ENCODE data around the gene ALS2.
"Not testable (repeated sequence)": the region's sequence is repeated elsewhere in the genome, so short reads cannot be mapped to it uniquely, and the experiment has no call there.

The ALS2 gene

DNA sequence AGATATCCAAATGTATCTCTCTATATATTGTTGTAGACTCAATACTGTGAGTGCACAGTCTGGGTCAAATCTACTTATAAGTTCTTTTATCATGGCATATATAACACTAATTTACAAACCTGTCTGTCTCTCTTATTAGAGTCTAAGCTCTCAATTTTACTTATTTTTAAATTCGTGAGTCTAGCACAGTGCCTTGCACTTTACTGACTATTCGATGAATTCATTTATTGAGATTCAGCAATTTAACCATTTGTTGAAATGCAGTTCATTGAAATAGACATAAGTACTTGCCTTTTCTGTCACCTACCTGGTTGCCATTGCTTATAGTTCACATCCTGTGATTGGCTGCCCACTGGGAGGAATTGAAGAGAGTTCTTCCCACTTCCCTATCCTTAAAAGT lies 10.3 kb upstream of the ALS2 start:
- no peak for DNase-seq

DNA sequence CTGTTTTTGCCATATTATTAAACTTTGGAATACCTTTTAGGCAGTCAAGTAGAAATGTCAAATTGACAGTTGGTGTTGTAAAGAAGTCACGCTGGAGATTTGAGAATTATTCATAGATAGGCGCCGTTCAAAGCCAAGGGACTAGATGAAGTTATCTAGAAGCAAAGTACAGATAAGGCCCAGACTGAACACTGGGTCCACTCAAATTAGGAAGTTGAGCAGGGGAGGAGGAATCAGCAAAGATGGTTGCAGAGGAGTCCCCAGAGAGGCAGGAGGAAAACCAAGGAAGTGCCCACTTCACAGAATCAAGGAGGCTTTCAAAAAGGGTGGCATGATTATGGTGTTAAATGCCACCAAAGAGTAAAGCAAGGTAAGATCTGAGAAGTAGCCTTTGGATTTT lies 9.6 kb upstream of the ALS2 start:
- DNase-seq: no peak

DNA sequence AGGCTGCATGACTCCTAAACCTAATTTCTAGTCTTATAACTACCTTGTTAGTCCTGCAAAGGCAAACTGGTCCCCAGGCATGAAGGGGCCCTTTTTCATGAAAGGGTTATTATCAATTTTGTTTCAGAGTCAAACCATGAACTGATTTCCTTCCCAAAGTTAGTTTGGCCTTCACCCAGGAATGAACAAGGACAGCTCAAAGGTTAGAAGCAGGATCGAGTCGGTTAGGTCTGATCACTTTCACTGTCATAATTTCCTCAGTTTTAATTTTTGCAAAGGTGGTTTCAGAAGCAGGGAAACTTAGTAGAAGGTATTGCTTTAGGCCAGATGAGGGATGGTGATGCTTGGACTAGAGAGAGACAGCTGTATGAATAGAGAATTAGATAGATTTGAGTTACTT lies 8.7 kb upstream of the ALS2 start:
- DNase-seq: no peak

DNA sequence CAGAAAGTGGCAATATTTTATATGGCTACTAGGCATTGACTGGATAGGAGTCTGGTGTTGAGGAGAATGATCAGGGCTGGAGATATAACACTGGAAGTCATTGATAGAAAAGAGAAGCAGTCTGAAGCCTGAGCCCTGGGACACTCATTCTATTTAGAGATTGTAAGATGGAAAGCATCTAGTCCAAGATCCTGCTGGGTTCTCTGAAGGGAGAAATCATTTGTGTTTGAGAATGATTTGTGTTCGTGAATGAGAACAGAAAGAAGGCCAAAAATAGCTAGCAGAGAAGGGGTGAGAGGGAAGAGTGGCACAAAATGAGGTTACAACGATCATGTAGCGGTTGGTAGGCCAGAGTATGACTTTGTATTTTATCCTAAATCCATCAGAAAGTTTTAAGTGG lies 7.6 kb upstream of the ALS2 start:
- DNase-seq: no peak

DNA sequence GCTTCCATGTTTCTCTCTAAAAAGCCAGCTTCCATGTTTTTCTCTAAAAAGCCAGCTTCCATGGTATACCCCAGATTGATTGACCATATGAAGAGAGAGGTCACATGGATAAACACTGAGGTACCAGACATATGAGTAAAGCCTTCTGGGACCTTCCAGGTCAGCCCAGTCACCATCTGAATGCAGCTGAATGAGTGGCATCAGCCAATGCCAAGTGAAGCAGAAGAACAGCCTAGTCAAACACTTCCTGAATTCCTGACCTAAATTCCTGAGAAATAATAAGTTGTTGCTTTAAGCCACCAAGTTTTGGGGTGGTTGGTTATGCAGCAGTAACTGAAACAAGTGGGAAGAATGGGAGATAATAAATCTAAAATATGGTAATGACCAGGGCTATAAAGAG lies 5.7 kb upstream of the ALS2 start:
- no peak for DNase-seq

DNA sequence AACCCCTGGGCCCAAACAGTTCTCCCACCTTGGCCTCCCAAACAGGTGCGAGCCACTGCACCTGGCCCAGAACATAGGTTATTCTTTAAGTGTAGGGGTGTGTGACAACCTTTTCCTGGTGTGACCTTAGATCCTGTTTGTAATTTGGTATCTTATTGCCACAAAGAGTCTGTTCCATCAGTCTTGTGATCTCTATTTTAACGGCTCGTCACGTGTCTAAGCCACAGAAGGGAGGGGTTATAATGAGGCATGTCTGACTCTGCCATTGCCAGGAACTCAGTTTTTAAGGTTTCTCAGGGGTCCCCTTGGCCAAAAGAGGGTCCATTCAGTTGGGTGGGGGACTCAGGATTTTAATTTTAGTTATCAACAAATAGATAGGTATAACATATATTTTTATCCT lies 4.4 kb upstream of the ALS2 start:
- no peak for DNase-seq

DNA sequence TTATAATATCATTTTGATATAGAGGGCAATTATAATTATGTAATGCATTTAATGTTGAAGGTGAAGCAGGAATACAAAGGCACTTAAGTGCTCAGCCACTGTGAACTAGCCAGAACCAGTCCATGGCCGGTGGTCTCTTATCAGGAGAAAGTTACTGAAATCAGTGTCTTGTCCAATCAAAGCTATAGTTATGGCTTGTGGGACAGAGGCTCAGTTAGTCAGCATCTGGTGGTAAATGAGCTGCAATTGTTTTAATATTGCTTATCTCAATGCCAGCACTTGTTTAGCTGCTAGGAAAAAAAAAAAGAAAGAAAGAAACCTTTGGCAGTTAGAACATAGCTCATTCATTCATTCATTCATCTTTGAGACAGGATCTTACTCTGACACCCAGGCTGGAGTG lies 3.8 kb upstream of the ALS2 start:
- DNase-seq: no peak

DNA sequence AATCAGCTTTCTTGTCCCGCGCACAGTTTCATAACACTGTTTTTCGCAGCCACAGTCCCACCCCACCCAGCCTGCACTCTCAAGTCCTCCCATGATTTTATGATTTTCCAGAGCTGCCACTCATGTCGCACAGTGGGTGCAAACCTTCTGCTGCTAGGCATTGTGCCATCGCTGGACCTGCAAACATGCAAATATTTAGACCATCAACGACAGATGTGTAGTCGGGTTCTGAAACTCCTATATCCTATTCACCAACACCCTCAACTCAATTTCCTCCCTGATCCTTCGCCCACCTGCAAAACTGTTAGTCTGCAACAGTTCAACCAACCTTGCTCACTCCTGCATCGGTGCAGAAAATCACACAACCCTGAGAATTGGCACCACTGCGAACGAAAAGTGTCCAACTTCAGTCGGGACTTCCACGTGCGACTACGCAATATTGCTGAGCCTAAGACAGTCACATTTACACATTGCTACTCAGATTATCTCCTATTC lies 871 bp upstream of the ALS2 start:
- DNase-seq: no peak

DNA sequence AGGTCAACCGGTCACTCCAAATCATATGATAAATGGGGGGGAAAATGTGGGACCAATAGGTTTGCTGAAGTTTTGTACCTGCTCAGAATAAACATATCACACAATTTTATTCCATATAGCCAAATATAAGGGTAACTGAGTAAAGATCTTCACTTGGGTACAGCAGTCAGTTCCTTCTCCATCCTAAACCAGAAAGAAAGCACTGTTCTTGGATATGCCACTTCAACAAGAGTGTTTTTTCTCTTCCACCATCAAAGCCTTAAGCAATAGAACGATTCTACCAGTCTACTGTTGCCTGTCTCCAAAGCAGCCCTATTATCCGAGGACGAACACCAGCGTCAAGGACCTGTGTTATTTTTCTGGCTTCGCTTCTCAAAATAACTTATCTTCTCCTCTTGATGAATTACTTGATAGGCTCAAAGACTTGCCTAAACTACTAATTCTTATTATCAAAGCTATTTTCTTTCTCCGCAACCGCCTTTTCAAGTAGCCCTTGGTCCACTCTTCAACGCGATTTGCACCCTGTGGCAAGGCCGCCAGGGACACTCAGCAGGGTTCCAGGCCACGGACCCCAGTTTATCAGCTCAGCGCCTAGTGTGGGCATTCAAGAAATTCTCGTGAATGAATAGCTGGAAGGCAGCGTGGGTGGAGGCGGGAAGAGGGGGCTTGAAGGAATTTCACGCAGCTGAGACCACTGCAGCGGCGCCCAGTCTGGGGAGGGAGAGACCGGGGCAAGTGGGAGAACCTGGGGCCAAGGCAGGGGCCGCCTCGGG lies 646 bp downstream of the ALS2 start:
- no peak for DNase-seq

DNA sequence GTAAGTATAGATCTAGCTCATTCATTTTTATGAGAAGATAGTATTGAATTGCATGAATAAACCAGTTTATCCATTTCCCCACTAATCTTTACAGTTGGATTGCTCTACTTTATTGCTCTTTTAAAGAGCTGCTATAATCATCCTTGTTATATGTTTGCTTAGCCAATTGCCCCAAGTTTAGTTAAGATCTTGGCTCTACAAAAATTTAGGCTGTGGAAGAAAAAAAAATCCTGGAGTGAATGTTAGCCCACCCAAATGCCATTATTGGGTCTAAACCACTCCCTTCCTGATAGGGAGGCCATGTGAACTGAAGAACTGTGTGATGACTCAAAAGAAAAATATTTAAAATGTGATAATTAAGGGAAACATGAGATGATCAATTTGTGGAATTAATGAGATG lies 2.9 kb downstream of the ALS2 start:
- no peak for DNase-seq

DNA sequence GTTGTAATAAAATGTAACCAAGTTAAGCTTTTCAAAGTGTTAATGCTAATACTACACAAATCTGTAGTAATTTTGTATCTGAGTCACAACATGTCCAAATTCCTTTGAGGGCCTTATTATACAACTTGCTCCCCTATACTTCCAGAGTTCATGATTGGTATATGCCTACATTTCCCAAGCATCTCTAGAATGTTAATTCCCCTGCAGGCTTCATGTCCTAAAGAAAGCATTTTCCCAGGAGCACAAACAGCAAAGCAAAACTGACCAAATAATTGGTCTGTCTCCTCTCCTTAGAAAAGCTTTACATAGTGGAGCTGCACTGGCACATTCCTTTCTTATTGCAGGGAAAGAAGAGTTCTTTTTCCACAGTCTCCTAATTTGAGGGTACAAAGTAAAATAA lies 3.7 kb downstream of the ALS2 start:
- DNase-seq: no peak

DNA sequence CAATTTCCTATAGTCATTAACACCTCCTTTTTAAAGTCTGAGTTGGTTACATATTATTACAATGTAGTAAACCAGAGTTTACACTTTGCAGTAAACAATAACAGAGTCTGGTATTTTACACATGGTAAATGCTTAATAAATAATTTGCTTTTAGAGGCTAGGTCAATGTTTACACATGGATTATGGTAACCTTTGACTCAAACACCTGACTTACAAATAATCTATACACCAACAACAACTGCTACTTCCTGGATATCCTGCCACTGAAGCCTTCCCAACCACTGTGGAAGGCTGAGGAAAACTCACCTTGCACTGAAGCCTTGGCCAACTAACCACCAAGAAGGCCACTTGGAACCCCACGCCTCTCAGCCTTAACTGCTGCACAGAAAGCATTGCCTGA lies 5.4 kb downstream of the ALS2 start:
- DNase-seq: no peak

DNA sequence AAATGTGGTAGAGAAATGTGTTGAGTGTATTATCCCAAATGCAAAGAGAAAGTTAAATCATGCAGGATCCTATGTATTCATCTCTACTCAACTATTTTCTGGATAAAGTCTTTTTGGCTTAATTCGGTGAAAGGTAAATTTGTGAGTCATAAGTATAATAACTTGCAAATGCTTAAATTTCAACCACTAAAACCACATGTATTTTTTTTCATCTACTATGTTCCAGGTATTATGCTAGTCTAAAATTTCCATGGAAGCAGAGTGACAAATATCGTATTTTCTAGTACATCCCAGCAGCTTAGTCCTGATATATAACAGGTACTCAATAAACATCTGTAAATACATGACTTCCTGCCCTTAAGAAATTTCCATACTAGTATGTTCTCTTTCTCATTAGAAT lies 6.2 kb downstream of the ALS2 start:
- no peak for DNase-seq

DNA sequence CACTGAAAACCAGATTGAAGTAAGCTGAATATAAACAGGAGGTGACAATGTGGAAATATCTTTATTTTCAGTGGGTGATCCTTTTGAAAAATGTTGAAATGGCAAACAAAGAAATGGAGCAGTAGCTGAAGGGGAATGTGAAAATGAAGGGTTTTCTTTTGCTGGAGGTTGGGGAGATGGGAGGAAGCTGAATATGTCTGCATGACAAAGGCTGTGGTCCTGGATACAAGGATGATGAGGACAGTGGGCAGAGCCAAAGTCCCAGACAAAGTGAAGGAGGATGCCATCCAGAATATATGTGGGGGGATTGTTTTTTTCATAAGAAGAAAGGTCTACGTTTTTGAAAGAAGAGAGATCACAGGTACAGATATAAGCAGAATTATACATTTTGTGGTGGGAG lies 6.7 kb downstream of the ALS2 start:
- DNase-seq: no peak

DNA sequence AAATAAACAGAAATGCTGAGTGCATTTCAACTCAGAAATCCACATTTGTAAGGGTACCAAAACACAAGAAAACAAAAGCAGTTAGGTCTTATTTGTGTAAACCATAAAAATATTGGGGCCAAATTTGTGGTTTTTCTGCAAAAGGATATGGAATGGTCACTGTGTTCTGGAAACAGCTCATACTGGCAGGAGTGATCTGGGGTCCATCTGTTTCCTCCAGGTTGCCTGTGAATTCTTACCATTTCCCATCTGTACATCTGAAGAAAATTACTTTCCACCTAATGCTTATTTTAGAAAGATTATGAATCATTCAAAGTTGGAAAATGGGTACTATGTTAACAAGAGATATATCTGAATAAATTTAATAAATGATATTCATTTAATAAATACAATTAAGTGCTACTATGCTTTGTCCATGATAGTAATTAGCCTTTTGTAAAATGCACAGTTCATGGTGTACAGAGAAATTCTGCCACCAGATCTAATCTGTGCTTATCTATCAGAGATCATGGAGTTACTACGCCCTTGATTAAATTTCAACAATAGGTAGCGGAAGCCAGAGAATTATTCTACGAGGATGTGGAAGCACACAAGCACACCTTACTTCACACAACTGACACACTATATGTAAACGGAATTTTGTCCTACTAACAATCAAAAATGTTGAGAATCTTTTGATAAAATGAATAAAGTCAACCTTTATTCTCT lies 10.9 kb downstream of the ALS2 start:
- no peak for DNase-seq

DNA sequence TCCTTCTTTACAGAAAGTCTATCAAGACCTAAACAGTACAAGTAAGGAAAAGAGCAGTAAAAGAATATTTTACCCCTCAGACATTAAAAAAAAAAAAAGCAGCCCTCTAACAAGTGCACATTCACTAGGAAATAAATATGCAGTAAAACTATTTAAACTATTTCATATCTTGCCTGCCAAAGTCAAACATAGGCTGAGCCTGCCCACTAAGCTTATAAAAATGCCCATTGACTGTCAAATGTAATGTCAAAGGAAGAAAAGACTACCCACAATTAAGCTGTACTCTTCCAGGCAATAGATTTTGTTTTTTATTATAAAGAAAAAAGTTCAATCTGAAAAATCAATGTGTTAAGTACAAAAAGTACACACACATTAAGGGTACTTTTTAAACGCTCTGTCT lies 11.8 kb downstream of the ALS2 start:
- no peak for DNase-seq

DNA sequence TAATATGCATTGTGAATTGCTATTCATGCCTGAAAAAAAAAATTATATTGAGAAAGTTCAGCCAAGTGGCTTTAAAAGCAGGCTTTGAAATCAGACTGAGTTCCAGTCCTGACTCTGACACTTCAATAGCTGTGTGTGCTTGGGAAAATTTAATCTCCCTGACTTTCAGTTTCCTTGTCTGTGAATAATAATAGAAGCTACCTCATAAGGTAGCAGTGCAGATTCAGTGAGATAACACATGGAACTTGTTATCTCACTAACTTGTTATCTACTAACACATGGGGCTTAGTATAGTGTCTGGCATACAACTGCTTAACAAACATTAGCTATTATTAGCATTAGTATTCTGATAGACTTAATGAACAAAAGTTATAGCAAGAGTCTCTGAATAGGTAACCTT lies 14.9 kb downstream of the ALS2 start:
- no peak for DNase-seq

DNA sequence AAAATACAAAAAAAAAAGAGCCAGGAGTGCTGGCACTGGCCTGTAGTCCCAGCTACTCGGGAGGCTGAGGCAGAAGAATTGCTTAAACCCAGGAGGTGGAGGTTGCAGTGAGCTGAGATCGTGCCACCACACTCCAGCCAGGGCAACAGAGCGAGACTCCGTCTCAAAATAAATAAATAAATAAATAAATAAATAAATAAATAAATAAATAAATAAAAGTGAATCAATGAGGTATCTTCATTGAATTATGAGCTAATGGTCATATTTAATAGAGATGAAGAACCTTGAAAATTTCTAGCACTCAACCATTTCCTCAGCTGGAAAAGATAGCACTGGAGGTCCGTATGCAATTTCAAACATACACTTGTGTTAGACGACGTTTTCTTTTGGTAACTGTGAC lies 16.3 kb downstream of the ALS2 start:
- not testable (repeated sequence) for DNase-seq

DNA sequence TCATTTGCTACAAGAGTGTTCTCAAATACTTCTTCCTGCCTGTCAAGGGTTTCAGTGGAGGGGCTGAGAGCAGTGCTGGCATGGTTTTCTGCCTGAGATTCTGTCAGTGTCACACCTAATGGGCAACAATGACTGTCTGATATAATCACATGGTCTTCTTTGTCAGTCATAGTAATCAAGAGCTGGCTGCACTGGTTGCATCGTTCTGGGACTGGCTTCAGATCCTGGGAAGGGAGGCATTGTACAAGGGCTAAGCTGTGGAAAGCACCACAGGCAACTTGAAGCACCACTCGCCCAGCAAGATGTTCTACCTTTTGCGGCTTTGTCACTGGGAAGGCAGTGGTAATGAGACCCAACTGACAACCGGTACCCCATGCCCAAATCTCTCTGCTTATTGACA lies 19.6 kb downstream of the ALS2 start:
- no peak for DNase-seq

DNA sequence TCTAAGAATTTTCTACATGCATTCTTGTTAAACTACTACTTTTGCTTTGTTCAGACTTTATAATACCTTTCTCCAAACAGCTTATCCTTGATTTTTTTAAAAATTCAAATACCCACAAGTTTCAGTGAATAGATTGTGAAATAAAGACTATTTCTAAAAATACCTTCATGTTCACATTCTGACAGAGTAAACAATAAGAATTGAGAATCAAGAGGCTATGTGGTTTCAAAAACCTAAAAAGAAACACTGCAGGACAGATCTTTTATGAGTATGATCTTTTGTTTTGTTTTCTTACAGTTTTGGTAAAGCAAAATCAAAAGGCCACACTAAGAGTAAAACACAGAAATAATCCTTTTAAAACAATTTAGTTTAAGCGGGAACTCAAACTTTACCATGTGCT lies 21.2 kb downstream of the ALS2 start:
- no peak for DNase-seq

DNA sequence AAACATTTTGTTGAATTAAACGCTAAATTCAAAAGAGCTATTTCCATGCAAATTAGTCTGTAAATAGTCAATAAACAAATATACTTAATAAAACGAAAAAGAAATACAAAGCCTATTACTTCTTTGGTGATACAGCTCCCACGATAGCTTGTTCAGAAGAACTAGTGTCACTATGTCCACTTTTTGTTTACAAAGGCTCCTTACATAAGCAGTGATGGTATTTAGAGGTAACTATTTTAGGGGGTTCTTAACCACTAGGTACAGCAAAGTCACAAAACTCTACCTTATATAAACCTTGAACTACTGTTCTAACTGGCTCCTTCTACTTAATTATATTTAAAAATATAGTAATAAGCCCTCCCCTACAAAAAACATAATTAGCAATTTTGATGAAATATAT lies 21.9 kb downstream of the ALS2 start:
- DNase-seq: no peak

DNA sequence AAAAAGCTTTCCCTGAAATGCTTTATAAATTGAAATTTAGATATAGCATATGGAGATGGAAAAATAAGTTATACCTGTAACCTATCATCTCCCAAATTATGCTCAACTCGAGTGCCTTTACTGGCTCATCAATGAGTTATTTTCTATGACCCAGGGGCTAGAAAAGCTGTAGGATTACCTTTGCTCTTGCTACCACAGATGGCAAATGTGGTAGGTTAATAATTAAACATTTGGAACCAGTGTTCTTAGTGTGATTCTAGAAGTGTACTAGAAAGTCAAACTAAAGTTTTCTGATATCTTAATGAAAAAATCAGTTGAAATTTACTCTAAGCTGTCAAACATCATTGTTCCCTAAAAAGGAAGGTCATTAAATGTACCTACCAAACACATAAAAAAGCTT lies 22.5 kb downstream of the ALS2 start:
- no peak for DNase-seq

DNA sequence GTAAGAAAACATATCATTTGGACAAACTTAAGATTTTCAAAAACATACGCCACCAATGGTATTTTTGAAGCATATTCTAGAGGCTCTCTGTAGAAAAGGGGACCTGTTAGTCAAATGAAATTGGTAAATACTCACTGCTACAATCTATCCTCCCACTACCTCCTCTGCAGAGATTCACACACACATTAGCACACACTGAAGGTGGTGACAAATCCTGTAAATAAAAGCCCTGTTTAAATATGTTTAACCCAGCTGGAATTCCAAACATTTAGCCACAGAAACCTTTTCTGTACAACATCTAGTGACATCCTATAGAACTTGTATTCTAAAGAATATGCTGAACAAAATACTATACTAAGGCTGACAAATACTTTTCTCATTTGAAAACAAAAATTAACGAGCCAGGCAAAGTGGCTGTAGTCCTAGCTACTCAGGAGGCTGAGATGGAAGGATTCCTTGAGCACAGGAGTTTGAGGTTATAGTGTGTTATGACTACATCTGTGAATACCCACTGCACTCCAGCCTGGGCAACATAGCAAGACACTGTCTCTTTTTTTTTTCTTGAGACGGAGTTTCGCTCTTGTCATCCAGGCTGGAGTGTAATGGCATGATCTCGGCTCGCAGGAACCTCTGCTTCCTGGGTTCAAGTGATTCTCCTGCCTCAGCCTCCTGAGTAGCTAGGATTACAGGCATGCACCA lies 25.9 kb downstream of the ALS2 start:
- no peak for DNase-seq

DNA sequence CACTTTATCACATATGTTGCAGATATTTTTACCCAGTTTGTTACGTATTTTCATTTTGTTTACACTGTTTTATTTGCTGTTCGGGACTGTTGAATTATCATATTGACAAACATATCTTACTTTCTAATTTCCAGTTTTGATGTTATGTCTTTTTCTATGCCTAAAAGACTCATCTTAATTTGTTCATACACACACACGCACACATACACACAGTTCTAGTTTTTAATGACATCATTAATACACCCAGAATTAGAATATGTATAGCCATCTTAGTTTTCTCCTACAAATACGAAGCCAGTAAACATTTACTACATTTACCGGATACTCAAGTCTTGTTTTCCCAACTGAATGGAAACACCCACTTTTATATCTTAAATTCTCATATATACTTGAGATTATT lies 29.2 kb downstream of the ALS2 start:
- DNase-seq: no peak

Data from NCI-H1105 (cell line).